GM18873 (cell line): ENCODE data around the gene ECE1.
"Not testable (repeated sequence)": the region's sequence is repeated elsewhere in the genome, so short reads cannot be mapped to it uniquely, and the experiment has no call there.

Experiments
- ATAC-seq: cut with Tn5 transposase; IDR thresholded peaks from one replicate; pipeline ENCODE4 v1.9.1; 2021; ENCODE audit warnings: mild to moderate bottlenecking, moderate library complexity, moderate number of reproducible peaks; ENCODE audit not compliant: unreplicated experiment, low FRiP score

ECE1 gene

DNA sequence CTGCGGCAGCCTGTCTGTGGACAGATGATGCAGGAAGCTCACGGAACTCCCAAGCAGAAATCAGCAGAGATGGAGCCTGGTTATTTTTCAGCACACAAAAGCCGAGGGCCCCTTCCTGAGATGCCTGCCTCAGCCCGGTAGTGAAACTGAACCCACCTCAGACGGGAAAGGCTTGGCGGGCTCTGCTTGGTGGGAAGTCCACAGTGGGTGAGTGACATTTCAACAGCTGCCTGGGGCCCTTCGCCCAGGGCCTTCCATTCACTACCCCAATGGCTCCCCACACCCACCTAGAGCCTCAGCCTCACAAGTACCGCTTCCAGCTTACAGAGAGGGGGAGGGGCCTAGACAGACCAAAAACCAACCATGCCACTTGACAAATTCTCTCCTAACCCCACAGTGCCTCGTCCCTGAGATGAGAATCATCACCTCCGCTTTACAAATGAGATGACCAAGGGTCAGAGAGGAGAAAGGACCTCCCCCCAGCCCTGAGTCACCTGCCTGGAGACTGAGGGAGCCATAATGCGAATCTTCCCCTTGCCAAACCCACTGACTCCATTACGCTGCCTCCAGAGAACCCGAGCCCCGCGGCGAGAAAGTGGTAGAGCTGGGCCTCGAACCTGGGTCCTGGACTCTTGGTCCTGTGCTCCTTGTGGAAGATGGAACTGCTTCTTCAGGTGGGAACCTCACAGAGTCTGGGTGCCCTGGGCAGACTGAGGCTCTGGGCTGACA, 3.4 kb upstream of the ECE1 start:
- peak; percentile 34 for ATAC-seq

- ATAC-seq = peak; percentile 23
Measured at GRCh38 chr1:21292984-21293536, 2.8 kb upstream of the ECE1 start.

DNA sequence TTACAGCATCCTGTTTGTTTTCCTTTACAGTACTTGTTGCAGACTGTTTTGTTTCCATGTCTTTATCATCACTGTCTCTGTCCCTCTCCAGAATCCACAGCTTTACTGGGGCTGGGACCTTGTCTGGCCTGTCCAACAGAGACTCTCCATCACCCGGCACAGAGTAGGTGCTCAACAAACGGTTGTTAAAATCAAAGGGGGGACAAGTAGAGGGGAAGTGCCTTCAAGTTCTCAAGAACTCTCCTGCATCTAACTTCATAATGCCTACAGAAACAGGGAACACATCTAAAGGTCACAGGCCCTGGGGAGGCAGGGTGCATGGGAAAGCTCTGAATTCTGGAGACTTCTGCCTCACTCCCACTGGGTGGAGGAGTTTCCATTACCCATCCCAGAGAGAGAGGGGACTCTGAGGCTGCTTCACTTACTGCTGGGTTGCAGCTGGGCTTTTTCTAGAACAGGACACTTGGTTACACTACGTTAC, 2.3 kb upstream of the ECE1 start:
- no peak for ATAC-seq

GRCh38 chr1:21291964-21292363, 1.7 kb upstream of the ECE1 start:
- no peak for ATAC-seq

- no peak for ATAC-seq
Measured at GRCh38 chr1:21291184-21291583, 921 bp upstream of the ECE1 start.

DNA sequence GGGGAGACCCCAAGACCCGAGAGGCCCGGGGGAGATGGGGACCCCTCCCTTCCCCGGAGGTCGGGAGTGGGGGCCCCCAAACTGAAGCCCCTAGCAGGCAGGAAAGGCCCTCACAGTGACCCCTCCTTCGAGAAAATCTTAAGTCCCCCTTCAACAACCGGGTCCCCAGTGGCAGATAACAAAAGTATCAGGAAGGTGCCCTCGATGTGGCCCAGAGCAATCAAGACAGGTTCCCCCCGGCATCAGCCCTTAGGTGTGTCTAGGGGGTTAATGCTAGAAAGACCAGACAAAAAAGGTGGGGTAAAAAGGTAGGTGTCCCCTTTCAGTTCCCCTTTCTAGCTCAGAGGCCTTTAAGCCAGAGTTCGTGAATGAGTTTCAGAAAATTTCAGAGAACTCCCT, 282 bp upstream of the ECE1 start:
- ATAC-seq = no peak

GRCh38 chr1:21289127-21289526, 1.1 kb downstream of the ECE1 start:
- no peak for ATAC-seq

GRCh38 chr1:21287905-21288514, 2.3 kb downstream of the ECE1 start:
- ATAC-seq = no peak

DNA sequence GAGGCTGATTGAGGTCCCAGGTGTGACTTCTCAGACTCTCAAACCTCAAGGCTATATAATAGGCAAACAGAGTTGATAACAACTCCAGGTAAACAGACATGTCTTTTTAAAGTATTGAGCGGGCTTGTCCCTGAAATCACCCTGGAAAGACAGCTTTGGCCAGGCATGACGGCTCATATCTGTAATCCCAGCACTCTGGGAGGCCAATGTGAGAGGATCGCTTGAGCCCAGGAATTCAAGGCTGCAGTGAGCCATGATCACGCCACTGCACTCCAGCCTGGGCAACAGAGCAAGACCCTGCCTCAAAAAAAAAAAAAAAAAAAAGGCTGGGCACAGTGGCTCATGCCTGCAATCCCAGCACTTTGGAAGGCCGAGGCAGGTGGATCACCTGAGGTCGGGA, 4.9 kb downstream of the ECE1 start:
- ATAC-seq = not testable (repeated sequence)

DNA sequence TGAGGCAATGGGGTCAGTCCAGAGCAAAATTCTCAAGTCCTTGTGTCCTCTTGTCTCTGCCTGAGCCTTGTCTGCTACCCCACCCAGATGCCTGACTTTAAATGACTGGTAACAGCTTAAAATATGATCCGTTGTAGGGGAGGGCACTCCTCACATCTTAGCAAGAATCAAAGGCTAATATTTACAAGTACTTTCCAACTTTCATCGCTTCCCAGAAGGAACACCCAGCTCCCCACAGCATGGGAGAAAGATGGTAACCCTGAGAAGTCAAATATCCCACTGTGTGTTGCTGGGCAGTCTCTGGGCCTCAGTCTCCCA, 5.2 kb downstream of the ECE1 start:
- ATAC-seq = no peak

- no peak for ATAC-seq
Measured at GRCh38 chr1:21284206-21285054, 5.8 kb downstream of the ECE1 start.

DNA sequence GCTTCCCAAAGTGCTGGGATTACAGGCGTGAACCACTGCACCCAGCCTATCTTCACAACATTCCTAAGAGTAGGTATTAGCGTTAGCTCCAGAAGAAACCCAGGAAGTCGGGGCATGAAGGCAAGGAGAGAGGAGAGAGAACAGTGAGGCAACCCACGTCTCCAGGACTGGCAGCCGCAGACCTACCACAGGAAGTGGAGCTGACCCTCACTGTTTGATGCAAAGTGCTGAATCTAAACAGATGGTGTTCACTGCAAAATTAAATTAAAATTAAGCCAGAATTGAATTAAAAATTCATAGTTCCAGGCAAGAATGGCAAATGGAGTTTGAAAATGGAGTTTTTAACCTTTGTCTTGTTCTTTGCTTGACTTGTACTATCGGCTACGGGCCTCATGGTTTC, 6.7 kb downstream of the ECE1 start:
- no peak for ATAC-seq

DNA sequence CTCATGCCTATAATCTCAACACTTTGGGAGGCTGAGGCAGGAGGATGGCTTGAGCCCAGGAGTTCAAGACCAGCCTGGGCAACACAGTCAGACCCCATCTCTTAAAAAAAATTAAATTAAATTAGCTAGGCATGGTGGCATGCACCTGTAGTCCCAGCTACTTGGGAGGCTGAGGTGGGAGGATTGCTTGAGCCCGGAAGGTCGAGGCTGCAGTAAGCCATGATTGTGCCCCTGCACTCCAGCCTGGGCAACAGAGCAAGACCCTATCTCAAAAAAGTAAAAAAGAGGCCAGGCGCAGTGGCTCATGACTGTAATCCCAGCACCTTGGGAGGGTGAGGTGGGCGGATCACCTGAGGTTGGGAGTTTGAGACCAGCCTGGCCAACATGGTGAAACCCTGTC, 8.2 kb downstream of the ECE1 start:
- ATAC-seq = not testable (repeated sequence)

- ATAC-seq = no peak
Measured at GRCh38 chr1:21280482-21280881, 9.8 kb downstream of the ECE1 start.

DNA sequence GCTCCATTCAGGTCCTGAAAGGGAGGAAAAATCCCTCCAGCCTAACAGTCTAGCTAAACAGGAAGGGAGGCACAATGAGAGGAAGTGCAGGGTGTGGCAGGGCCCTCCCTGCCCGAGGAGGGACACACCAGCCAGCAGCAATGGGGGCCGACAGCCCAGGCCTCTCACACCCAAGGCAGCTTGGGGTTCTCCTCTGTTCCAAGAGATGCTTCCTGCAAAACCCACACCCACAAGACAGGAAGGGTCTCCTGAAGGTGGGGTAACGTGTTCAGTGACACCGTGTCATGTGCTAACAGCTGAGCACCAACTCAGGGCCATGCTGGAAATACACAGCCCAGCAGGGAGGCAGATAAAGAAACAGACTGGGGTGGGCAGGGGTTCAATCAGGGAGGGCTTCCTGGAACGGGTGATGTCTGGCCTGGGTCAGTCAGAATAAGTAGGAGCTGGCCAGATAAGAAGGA, 10.2 kb downstream of the ECE1 start:
- no peak for ATAC-seq

DNA sequence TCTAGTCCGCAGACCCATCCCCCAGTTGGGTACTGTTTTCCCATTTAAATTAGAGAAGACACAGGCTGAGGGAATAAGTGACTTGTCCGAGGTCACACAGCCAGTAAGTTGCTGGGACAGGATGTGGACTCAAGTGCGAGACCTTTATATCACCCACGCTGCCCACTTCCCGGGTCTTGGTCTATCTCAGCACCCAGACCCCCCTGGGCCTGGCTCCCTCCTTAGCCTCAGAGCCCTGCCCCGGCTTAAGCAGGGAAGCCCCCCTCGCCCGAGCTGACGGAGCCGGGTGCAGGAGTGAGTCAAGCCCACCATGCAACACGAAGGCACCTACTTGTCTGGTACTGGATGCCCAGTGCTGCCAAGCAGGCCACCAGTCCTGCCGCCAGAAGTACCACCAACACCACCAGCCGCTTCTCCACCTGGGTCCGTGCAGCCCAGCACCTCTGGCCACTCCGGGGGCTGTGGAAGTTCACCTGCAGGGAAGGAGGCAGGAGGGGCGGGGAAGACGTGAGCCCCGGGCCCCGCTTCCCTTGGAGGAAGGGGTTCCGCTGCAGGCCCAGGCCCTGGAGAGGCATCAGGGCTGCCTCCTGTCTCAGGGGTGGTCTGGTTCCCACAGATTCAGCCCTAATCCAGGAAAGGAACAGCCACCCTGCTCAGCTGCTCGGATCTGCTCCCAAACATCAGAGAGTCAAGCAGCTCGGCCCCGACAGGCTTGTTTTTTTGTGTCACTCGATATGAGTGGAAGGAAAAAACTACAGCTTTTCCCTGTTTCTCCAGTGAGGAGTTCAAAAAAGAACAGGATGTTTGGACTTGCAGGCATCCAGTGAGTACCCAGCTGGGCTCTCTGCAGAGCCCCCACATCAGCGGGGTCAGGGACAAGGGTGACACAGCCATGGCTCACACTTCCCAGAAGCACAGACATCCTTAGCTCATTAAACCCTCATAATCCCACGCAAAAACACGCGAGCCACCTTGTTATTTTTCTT, 11.1 kb downstream of the ECE1 start:
- ATAC-seq = no peak

GRCh38 chr1:21278208-21278859, 11.9 kb downstream of the ECE1 start:
- no peak for ATAC-seq

GRCh38 chr1:21277180-21277579, 13.1 kb downstream of the ECE1 start:
- no peak for ATAC-seq

GRCh38 chr1:21272540-21272939, 17.7 kb downstream of the ECE1 start:
- no peak for ATAC-seq
